GM19023 (cell line): ENCODE results near the gene ARSJ.

Source experiments
- ATAC-seq: cut with Tn5 transposase; IDR thresholded peaks from one replicate; pipeline ENCODE4 v1.9.1; 2021; ENCODE audit warnings: mild to moderate bottlenecking, moderate library complexity; ENCODE audit not compliant: unreplicated experiment

Gene ARSJ

GRCh38 chr4:113990886-113991285 lies 11.4 kb upstream of the ARSJ start:
- no peak for ATAC-seq

DNA sequence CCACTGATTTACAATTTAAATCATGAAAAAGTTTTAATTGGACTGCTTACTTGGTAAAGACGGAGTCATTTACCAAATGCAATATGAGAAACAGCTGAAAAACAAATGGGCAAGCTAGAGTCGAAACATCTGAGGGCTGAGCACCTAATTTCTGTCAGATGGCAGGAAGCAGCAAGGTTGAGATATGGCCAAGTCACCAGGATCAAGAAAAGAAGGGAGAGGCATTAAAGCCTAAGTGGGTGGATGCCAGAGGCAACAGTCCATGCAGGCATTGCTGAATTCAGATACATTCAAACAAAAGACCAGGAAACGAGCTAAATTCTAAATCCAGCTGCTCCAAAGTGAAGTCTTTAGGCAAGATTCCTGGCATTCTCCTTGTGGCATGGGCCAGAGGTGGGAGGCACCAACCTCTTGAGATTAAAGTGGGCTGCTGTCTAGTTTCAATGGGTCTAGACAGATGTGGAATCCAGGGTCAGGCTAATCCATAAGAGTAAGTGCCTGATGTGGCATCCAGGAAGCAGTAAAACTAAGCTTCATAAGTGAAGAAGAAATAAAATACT lies 8.0 kb upstream of the ARSJ start:
- ATAC-seq, result no peak

GRCh38 chr4:113982181-113982580 lies 2.7 kb upstream of the ARSJ start:
- ATAC-seq, result no peak

GRCh38 chr4:113981591-113981990 lies 2.1 kb upstream of the ARSJ start:
- ATAC-seq, result no peak

GRCh38 chr4:113979905-113980615 lies 613 bp upstream of the ARSJ start:
- ATAC-seq, result no peak

GRCh38 chr4:113978561-113979147 lies 793 bp downstream of the ARSJ start:
- ATAC-seq, result no peak

DNA sequence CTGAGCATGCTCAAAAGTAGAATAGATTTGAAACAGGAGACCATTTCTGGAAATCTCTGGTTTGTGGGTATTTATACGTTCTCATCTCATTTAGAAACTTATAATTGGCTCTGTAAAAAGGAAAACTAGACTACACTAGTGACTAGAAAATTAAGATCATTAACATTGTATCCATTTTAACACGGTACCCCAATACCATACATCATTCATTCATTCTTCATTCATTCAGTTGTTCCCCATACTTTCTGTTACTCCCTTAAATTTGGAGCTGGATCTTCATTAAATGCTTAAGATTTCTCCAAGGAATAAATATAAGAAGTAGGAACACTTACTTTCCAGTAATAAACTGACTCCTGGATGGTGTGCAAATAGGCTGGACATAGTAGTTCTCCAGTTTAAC lies 1.3 kb downstream of the ARSJ start:
- no peak for ATAC-seq

DNA sequence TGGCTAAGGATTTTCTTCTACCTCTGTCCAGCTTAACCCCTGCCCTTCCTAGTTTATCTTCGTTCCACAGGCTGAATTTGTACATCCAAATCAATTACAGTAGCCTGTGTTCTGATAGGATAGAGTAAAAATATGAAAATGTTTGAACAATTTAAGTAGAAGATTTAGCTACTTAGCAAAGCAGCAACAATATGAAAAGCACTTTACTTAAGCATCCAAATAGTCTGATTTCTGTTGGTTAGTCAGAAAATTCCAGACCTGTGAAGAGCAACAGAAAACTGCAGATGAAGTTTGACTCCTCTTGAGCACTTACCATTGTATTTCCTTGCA lies 2.0 kb downstream of the ARSJ start:
- no peak for ATAC-seq

DNA sequence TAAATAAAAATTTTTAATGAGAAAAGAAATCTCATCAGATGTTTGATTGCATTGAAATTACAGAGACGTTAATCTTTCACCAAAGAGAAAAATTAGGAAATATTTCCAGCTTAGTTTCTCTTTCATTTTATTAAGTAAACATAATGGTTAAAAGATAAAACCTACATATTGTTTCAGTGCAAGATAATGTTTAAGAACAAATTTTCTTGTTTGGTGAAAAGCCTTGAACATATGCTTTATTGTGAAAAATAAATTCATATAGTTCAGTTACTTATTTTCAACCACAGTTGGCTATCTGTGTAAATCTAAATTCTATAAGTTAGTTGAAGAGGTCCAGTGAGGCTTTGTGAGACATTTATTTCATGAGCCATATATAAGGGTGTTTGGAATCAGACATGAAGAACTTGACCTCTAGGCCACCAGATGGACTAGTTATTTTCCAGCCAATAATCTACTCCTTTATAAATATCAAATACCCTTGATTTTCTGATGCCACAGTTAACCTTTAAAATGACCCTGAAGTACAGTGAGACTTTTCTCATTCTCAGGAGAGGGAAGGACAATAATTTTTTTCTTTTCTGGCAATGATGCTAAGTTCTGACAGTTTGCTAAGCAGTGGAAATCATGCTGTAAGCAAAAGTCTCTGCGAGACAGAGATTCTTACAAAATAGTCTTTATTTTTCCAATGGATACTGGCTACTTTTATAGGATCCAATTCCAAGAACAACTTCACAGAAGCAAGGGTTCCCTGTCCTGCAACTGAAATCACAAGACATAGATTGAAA lies 2.5 kb downstream of the ARSJ start:
- ATAC-seq, result no peak

DNA sequence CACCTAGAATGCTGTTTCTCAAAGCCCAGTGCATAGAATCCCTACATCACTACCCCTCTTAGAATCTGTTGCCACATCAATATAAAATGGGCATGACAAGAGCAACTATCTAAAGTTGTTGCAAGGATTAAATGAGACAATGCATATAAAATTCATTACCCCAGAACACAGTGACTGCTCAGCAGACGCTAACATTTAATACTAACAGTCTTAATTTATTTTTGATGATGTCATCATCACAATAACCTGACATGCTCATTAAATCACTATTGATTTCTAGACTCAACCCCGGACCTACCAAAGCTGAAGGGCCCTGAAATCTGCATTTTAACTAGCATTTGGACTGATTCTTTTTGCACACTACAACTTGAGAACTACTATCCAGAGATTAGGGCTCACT lies 3.9 kb downstream of the ARSJ start:
- no peak for ATAC-seq

- ATAC-seq, result no peak
Observed at GRCh38 chr4:113974467-113974866, 5.0 kb downstream of the ARSJ start.

GRCh38 chr4:113973345-113973744 lies 6.1 kb downstream of the ARSJ start:
- no peak for ATAC-seq

- ATAC-seq, result no peak
Observed at GRCh38 chr4:113972781-113973180, 6.7 kb downstream of the ARSJ start.

DNA sequence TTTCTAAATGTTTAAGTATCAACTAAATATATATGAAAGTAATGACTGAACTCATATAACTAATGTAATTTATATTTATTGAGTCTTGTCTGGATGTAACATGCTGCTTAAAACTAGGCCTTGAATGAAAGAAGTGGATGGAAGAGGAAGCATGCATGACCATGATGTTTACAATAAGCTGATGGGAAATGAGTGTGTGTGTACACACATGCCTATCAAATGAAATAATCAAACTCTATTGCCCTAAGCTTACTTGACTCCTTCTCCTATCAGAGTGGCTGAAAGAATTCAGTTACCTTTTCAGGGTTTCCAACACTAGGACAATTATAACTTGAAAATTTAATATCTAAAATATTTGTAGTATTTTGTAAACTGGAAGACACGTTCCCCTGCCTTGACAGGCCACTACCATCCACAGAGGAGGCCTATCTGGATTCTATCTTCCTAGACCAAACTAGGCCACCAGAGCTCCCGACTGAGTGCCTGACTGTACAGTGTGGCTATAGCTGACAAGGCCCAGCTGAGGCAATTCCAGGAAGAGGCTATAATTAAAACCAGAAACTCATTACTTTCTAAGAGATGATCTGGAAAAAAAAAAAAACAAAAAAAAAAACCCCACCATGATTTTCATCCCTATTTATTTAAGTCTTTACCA lies 7.6 kb downstream of the ARSJ start:
- ATAC-seq, result no peak

DNA sequence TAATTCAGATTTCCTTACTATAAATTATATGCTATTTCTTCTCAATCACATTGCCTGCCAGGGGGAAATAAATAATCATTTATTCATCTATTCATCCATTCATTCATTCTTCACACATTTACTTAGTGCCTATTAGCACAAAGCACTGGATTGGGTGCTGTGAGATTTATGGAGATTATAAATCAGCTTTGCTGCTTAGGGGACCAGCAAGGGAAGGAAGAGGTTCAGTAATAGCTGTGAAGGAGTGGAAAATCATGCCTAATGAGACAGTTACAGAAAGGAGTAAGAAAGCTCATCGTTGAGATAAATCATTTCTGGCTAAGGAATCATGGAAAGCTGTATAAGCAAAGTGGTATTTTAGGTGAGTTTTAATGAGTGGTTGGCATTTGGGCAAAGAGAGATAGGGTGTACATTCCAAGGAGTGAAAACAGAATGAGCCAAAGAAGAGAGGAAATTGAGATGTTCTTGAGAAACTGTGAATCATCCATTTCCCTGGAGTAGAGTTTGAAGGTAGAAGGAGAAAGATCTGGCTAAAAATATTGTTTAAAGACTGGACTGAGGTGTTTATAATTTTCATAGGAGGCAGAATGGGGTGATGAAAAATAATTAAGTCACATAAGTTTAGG lies 9.6 kb downstream of the ARSJ start:
- ATAC-seq, result no peak

GRCh38 chr4:113968473-113968872 lies 11.0 kb downstream of the ARSJ start:
- ATAC-seq, result no peak

DNA sequence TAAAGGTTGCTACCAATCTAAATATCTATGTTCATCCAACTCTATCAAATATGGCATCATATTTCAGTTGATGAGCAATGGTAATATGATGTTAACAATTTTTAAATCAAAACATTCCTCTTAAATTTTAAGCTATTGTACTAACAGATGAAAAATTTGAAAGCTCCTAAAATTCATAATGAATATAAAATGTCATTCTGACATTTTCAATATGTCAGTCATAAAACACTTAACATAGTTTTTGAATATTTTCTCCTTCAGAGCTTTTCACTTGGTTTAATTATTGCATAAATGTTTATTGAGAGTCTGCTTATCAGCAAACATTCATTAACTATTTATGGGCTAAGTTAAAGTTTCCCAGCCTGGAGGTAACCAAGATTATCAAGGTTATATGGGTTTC lies 11.8 kb downstream of the ARSJ start:
- ATAC-seq, result no peak

- ATAC-seq, result no peak
Observed at GRCh38 chr4:113962719-113963265, 16.7 kb downstream of the ARSJ start.

- no peak for ATAC-seq
Observed at GRCh38 chr4:113962016-113962347, 17.5 kb downstream of the ARSJ start.

- ATAC-seq, result no peak
Observed at GRCh38 chr4:113960684-113961321, 18.6 kb downstream of the ARSJ start.
